HG02852 (cell line): ENCODE data around the gene ACOT11.

ENCODE experiments used
- ATAC-seq: cut with Tn5 transposase; IDR thresholded peaks from one replicate; pipeline ENCODE4 v1.9.1; 2021; ENCODE audit warnings: mild to moderate bottlenecking, moderate library complexity; ENCODE audit not compliant: unreplicated experiment

Gene ACOT11

GRCh38 chr1:54640863-54641836 lies 93.1 kb downstream of the ACOT11 start, which contains the start of gene MROH7:
MROH7 (plus strand) TSS chr1:54641786; CDS start chr1:54652927, 11,141 bp downstream.
- no peak for ATAC-seq

GRCh38 chr1:54643736-54644135 lies 95.7 kb downstream of the ACOT11 start:
- ATAC-seq = no peak

- ATAC-seq = no peak
These were observed 98.0 kb downstream of the ACOT11 start for GRCh38 chr1:54645806-54646676.

GRCh38 chr1:54649130-54649898 lies 101.3 kb downstream of the ACOT11 start:
- ATAC-seq = no peak

GRCh38 chr1:54649921-54650320 lies 101.9 kb downstream of the ACOT11 start:
- no peak for ATAC-seq

DNA sequence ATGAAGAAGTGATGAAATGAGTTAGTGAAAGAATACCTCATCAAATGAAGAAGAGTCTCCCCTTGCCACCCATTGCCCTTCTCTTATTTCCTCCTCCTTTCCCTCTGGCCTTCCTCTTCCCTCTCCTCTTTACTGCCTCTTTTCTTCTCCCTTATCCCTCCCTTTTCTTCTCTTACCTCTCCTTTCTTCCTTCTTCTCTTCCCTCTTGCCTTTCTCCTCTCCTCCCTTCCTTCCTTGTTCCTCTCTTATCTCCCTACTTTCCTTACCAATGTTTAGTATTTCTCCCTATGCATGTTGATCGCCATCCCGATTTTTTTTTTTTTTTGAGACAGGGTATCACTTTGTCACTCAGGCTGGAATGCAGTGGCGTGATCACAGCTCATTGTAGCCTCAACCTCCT lies 102.4 kb downstream of the ACOT11 start:
- no peak for ATAC-seq

- no peak for ATAC-seq
These were observed 103.6 kb downstream of the ACOT11 start for GRCh38 chr1:54651608-54652007.

- no peak for ATAC-seq
These were observed 104.1 kb downstream of the ACOT11 start for GRCh38 chr1:54652168-54652567.

- ATAC-seq = no peak
These were observed 105.0 kb downstream of the ACOT11 start for GRCh38 chr1:54653036-54653435.

DNA sequence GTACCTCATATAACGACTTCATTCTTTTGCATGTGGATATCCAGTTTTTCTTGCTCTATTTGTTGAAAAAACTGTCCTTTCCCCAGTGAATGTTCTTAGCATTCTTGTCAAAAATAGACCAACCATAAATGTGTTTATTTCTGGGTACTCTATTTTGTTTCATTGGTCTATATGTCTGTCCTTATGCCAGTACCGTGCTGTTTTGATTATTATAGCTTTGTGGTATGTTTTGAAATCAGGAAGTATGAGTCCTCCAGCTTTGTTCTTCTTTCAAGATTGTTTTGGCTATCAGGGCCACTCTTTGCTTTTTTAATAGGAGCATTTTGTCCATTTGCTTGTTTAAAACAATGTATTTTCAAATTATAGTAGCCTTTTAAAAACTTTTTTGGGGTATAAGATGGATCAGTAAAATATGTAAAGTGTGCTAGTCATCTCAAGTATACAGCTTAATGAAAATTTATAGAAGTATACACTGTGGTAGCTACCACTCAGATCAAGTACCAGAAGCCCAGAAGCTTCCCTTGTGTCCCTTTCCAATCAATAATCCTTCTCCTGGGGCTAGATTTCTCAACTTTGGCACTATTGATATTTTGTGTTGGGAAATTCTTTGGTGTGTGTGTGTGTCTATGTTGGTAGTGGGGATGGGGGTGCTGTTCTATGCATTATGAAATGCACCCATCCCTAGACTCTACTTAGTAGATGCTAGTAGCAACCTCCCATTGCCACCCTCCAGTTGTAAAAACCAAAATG lies 110.3 kb downstream of the ACOT11 start:
- ATAC-seq = no peak
